H1 (cell line): ENCODE results near the gene GSTO2. TPM values are rescaled to one million over a fixed set of nuclear protein-coding genes. Genes with fewer than 3 reads are reported as not detected.

Experiments
- CTCF ChIA-PET: fragments of 300-600 bp; sonication (Branson Sonifier 250); formaldehyde crosslinking; loops from one replicate; lab custom pipeline; 2021; ENCODE audit not compliant: partially characterized antibody; lab: Charles Lee
- POLR2A ChIA-PET: fragments of 300-600 bp; sonication (Branson Sonifier 250); formaldehyde crosslinking; loops from one replicate; lab custom pipeline; 2021; ENCODE audit warnings: inconsistent platforms; ENCODE audit not compliant: partially characterized antibody; lab: Charles Lee
- DNase-seq, 2 experiments: peaks; one replicate each; pipeline versions ENCODE4 v3.0.0 to v3.0.0-alpha.2; 2010 to 2022; ENCODE audit warnings: low spot score in 2 of 2, low read depth in 1 of 2, mixed read lengths in 1 of 2
- FAIRE-seq: peaks from 2 replicates; lab custom pipeline; 2011; peaks lifted over from hg19 to GRCh38; lab: Jason Lieb, UNC
- H2AFZ ChIP-seq: 2 replicates; pipeline ENCODE4 v1.8.1; 2012; ENCODE audit warnings: low read length, inconsistent platforms
- H2AK5ac ChIP-seq: 2 replicates; pipeline ENCODE4 v1.6.1; 2013; ENCODE audit warnings: low read depth, low read length
- H2BK120ac ChIP-seq: replicated peaks from 2 replicates; pipeline ENCODE3; 2013; ENCODE audit warnings: low read depth, low read length, inconsistent platforms
- H2BK12ac ChIP-seq: 2 replicates; pipeline ENCODE4 v1.6.1; 2013; ENCODE audit warnings: low read depth, low read length
- H2BK15ac ChIP-seq: 2 replicates; pipeline ENCODE4 v1.6.1; 2013; ENCODE audit warnings: low read length
- H2BK20ac ChIP-seq: 2 replicates; pipeline ENCODE4 v1.6.1; 2013; ENCODE audit warnings: low read length
- H2BK5ac ChIP-seq: 2 replicates; pipeline ENCODE4 v1.6.1; 2013; ENCODE audit warnings: low read depth, low read length
- H3K14ac ChIP-seq: 2 replicates; pipeline ENCODE4 v1.6.1; 2013; ENCODE audit warnings: inconsistent platforms; ENCODE audit not compliant: insufficient read length
- H3K18ac ChIP-seq: 2 replicates; pipeline ENCODE4 v1.6.1; 2013; ENCODE audit warnings: low read length; ENCODE audit errors: extremely low read depth
- H3K23ac ChIP-seq: 2 replicates; pipeline ENCODE4 v1.6.1; 2013; ENCODE audit warnings: inconsistent platforms; ENCODE audit not compliant: insufficient read length
- H3K23me2 ChIP-seq: 2 replicates; pipeline ENCODE4 v1.6.1; 2013; ENCODE audit warnings: low read depth, low read length
- H3K27ac ChIP-seq: 2 replicates; pipeline ENCODE4 v1.6.1; 2011; ENCODE audit warnings: low read depth, low read length, inconsistent platforms
- H3K27me3 ChIP-seq, 4 experiments: replicated peaks in 1 of 4; 1 replicate in 1 of 4; 2 replicates in 3 of 4; pipeline versions ENCODE4 v1.6.1 to v1.8.1; 2011 to 2013; ENCODE audit warnings: low read length in 3 of 4, mild to moderate bottlenecking in 3 of 4, inconsistent platforms in 2 of 4, mixed read lengths in 2 of 4, moderate library complexity in 1 of 4; ENCODE audit not compliant: control insufficient read depth in 3 of 4, insufficient read depth in 3 of 4; ENCODE audit errors: extremely low read depth in 1 of 4
- H3K36me3 ChIP-seq, 4 experiments: 2 replicates each; pipeline versions ENCODE4 v1.6.1 to v1.8.1; 2011 to 2013; ENCODE audit warnings: mild to moderate bottlenecking in 4 of 4, low read length in 3 of 4, moderate library complexity in 2 of 4, control low read depth in 1 of 4, inconsistent platforms in 1 of 4; ENCODE audit not compliant: insufficient read depth in 4 of 4, control insufficient read depth in 2 of 4
- H3K4ac ChIP-seq: replicated peaks from 2 replicates; pipeline ENCODE3; 2013; ENCODE audit warnings: low read length, low read depth, mixed read lengths, inconsistent platforms; ENCODE audit not compliant: insufficient read length
- H3K4me1 ChIP-seq, 4 experiments: replicated peaks in 1 of 4; 1 replicate in 1 of 4; 2 replicates in 3 of 4; pipeline versions ENCODE4 v1.6.1 to v1.8.1; 2011 to 2013; ENCODE audit warnings: low read length in 3 of 4, inconsistent platforms in 2 of 4, mixed read lengths in 1 of 4; ENCODE audit not compliant: insufficient read depth in 4 of 4, control insufficient read depth in 3 of 4
- H3K4me2 ChIP-seq, 2 experiments: 2 replicates each; pipeline versions ENCODE4 v1.6.1 to v1.8.1; 2011 to 2013; ENCODE audit warnings: low read depth in 2 of 2, low read length in 2 of 2, control low read depth in 1 of 2, inconsistent platforms in 1 of 2, mild to moderate bottlenecking in 1 of 2; ENCODE audit not compliant: insufficient read depth in 1 of 2
- H3K4me3 ChIP-seq, 4 experiments: fragments of 200-600, 300-600 bp in 1 of 4; sonication (generic), shearing (Covaris generic), sonication (Bioruptor Twin) in 1 of 4; 2 replicates each; pipeline versions ENCODE4 v1.5.1 to v1.8.1; 2011 to 2016; ENCODE audit warnings: low read length in 4 of 4, low read depth in 3 of 4, control low read depth in 2 of 4, inconsistent platforms in 2 of 4, mild to moderate bottlenecking in 2 of 4, mixed read lengths in 1 of 4, moderate library complexity in 1 of 4; ENCODE audit not compliant: insufficient read depth in 2 of 4; ENCODE audit errors: extremely low read depth in 1 of 4
- H3K56ac ChIP-seq: replicated peaks from 2 replicates; pipeline ENCODE3; 2013; ENCODE audit warnings: low read depth, mild to moderate bottlenecking, mixed read lengths, low read length, inconsistent platforms; ENCODE audit not compliant: insufficient read length
- H3K79me1 ChIP-seq: 2 replicates; pipeline ENCODE4 v1.6.1; 2013; ENCODE audit warnings: low read depth, low read length, control low read depth
- H3K79me2 ChIP-seq, 2 experiments: 2 replicates each; pipeline versions ENCODE4 v1.6.1 to v1.8.1; 2012 to 2013; ENCODE audit warnings: low read length in 2 of 2, mild to moderate bottlenecking in 2 of 2, inconsistent platforms in 1 of 2; ENCODE audit not compliant: insufficient read depth in 2 of 2, control insufficient read depth in 1 of 2
- H3K9ac ChIP-seq, 4 experiments: replicated peaks in 1 of 4; 1 replicate in 1 of 4; 2 replicates in 3 of 4; pipeline versions ENCODE4 v1.6.1 to v1.8.1; 2011 to 2013; ENCODE audit warnings: low read depth in 3 of 4, low read length in 3 of 4, control low read depth in 2 of 4, mild to moderate bottlenecking in 2 of 4, moderate library complexity in 2 of 4, inconsistent platforms in 1 of 4; ENCODE audit errors: extremely low read depth in 1 of 4
- H3K9me3 ChIP-seq, 2 experiments: 2 replicates each; pipeline versions ENCODE4 v1.6.1 to v1.8.1; 2012 to 2013; ENCODE audit warnings: mild to moderate bottlenecking in 2 of 2, moderate library complexity in 2 of 2, control low read depth in 1 of 2, inconsistent platforms in 1 of 2, low read depth in 1 of 2, low read length in 1 of 2, mixed read lengths in 1 of 2; ENCODE audit not compliant: insufficient read depth in 2 of 2
- H4K20me1 ChIP-seq, 2 experiments: replicated peaks in 1 of 2; 2 replicates each; pipeline versions ENCODE3 to v1.8.1; 2011 to 2013; ENCODE audit warnings: inconsistent platforms in 2 of 2, low read length in 2 of 2, mild to moderate bottlenecking in 1 of 2; ENCODE audit not compliant: insufficient read depth in 2 of 2, control insufficient read depth in 1 of 2
- H4K5ac ChIP-seq: 2 replicates; pipeline ENCODE4 v1.6.1; 2013; ENCODE audit warnings: low read length, low read depth, mixed read lengths, inconsistent platforms; ENCODE audit not compliant: insufficient read length
- H4K8ac ChIP-seq: 2 replicates; pipeline ENCODE4 v1.8.0; 2013; ENCODE audit warnings: mild to moderate bottlenecking, moderate library complexity, low read length, inconsistent platforms; ENCODE audit not compliant: insufficient read depth; ENCODE audit errors: extremely low read depth
- H4K91ac ChIP-seq: replicated peaks from 2 replicates; pipeline ENCODE3; 2013; ENCODE audit warnings: low read length, mixed read lengths, inconsistent platforms; ENCODE audit not compliant: insufficient read length
- CBX5 ChIP-seq: fragments of 300-800, 300-1000 bp; sonication (generic); IDR thresholded peaks from 2 replicates; pipeline ENCODE4 v1.7.1; 2016; ENCODE audit warnings: antibody characterized with exemption, low read length, low read depth
- CEBPB ChIP-seq: IDR thresholded peaks from 2 replicates; pipeline ENCODE4 v1.6.1; 2012; ENCODE audit warnings: low read depth, low read length
- CHD1 ChIP-seq: IDR thresholded peaks from 2 replicates; pipeline ENCODE4 v1.6.1; 2012; ENCODE audit warnings: low read depth, low read length, improper control_type of control experiment
- CREB1 ChIP-seq: IDR thresholded peaks from 2 replicates; pipeline ENCODE4 v1.6.1; 2012; ENCODE audit warnings: inconsistent platforms
- CTBP2 ChIP-seq: IDR thresholded peaks from 2 replicates; pipeline ENCODE4 v1.7.0; 2011; ENCODE audit warnings: borderline replicate concordance, mild to moderate bottlenecking, moderate library complexity, mixed read lengths, low read length; ENCODE audit not compliant: insufficient read depth, insufficient read length
- GABPA ChIP-seq: IDR thresholded peaks from 2 replicates; pipeline ENCODE4 v1.6.1; 2011; ENCODE audit warnings: mild to moderate bottlenecking, low read length, moderate library complexity, borderline replicate concordance; ENCODE audit not compliant: insufficient read depth
- POU5F1 ChIP-seq: IDR thresholded peaks from 2 replicates; pipeline ENCODE4 v1.6.1; 2011; ENCODE audit warnings: low read depth, mild to moderate bottlenecking, low read length, moderate library complexity
- SIX5 ChIP-seq: IDR thresholded peaks from 2 replicates; pipeline ENCODE4 v1.6.1; 2011; ENCODE audit warnings: mild to moderate bottlenecking, low read depth, low read length
- TAF1 ChIP-seq: IDR thresholded peaks from 2 replicates; pipeline ENCODE4 v1.6.1; 2011; ENCODE audit warnings: mild to moderate bottlenecking, low read depth, low read length
- TAF7 ChIP-seq: optimal IDR thresholded peaks from 2 replicates; pipeline ENCODE3; 2011; ENCODE audit warnings: low read depth, mild to moderate bottlenecking, inconsistent platforms, low read length, moderate library complexity, borderline replicate concordance
- TBP ChIP-seq: IDR thresholded peaks from 2 replicates; pipeline ENCODE4 v1.6.1; 2011; ENCODE audit warnings: low read depth, low read length, improper control_type of control experiment
- TCF12 ChIP-seq: IDR thresholded peaks from 2 replicates; pipeline ENCODE4 v1.6.1; 2011; ENCODE audit warnings: low read depth, mild to moderate bottlenecking, low read length
- ZNF274 ChIP-seq: IDR thresholded peaks from 2 replicates; pipeline ENCODE4 v1.7.0; 2012; ENCODE audit warnings: low read length, borderline replicate concordance; ENCODE audit errors: extremely low read depth
- polyA plus RNA-seq, 7 experiments: library from polyadenylated mRNA; depleted of rRNA in 3 of 7; stranded (reverse) in 5 of 7; unstranded in 2 of 7; fragments of >200 nt in 5 of 7; fragments of 200-250 nt in 2 of 7; gene quantifications; 1 replicate in 5 of 7; 2 replicates in 1 of 7; 4 replicates in 1 of 7; pipeline versions ENCODE4 v1.2.1 to v1.2.3, GENCODE V29; 2011 to 2013; ENCODE audit warnings: missing spikeins in 2 of 7, mixed read lengths in 2 of 7
- total RNA-seq: library from RNA; stranded (reverse); fragmentation: NEBNext Ultra II Directional; extraction: Animal tissue kit (Norgen Biotek cat#: 25700); gene quantifications from 2 replicates; pipeline ENCODE4 v1.2.1, GENCODE V29; 2021

Gene GSTO2
- total and polyA plus RNA-seq, 2 of the 8 experiments (the other 6 are each of a cell fraction or from before 2014, with no cell fraction given) = 13.1 to 41.7 TPM

DNA sequence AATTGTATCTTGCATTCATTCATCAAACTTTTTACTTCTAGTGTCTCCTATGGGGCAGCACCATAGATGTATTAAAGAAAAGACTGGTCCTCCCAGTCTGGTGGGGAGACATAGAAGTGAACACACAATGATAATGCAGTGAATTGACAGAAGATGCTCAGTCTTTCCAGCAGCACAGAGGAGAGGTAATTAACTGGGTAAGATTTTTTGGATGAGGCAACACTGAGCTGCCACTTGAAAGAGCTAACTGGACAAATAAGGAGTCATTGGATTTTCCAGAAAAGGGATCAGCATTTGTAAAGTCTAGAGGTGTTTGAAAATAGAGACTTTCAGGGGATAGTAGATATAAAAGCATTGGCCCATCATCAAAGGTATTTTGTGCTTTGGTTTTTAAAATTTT lies 76.5 kb downstream of the GSTO2 start:
- H2BK5ac ChIP-seq = no peak overlapping the region
- TF ChIP-seq TAF7 = no peak
- TF ChIP-seq TAF1 = no peak
- no peak for TF ChIP-seq ZNF274
- TF ChIP-seq TCF12 = no peak
- TF ChIP-seq POU5F1 = no peak
- no peak for TF ChIP-seq TBP
- TF ChIP-seq CTBP2 = no peak
- TF ChIP-seq CHD1 = no peak
- TF ChIP-seq CREB1 = no peak
- no peak for TF ChIP-seq GABPA
- TF ChIP-seq CEBPB = no peak
- no peak for TF ChIP-seq CBX5
- TF ChIP-seq SIX5 = no peak
- FAIRE-seq = no peak
- DNase-seq = no peak
- H4K91ac ChIP-seq = no peak overlapping the region
- H3K4ac ChIP-seq = no peak overlapping the region
- no peak overlapping the region for H3K9ac ChIP-seq
- H4K8ac ChIP-seq = no peak overlapping the region
- no peak overlapping the region for H3K56ac ChIP-seq
- H2BK15ac ChIP-seq = no peak overlapping the region
- H2BK120ac ChIP-seq = no peak overlapping the region
- ChIA-PET POLR2A (interaction anchor here (1.7 kb wide), 1 partner anchor 56 kb away, joined by 4 read pairs; no protein-coding TSS in a partner anchor), CTCF (interaction anchor here (1.1 to 17.2 kb wide), 5 partner anchors 10 to 71 kb away, joined by 5 to 379 read pairs (median 155); no protein-coding TSS in a partner anchor)
- H2AFZ ChIP-seq = no peak overlapping the region
- no peaks in the 10 kb centered on the region for H3K36me3 ChIP-seq
- H3K4me2 ChIP-seq = no peak overlapping the region
- H3K4me3 ChIP-seq = no peak overlapping the region
- no peak overlapping the region for H4K5ac ChIP-seq
- H3K14ac ChIP-seq = no peak overlapping the region
- no peak overlapping the region for H2AK5ac ChIP-seq
- H3K79me1 ChIP-seq = no peaks in the 10 kb centered on the region
- no peak overlapping the region for H3K27ac ChIP-seq
- H4K20me1 ChIP-seq = no peaks in the 10 kb centered on the region
- no peaks in the 10 kb centered on the region for H3K9me3 ChIP-seq
- H3K79me2 ChIP-seq = no peaks in the 10 kb centered on the region
- H3K27me3 ChIP-seq = no peaks in the 10 kb centered on the region
- no peak overlapping the region for H2BK12ac ChIP-seq
- H3K4me1 ChIP-seq = peaks cover 0 to 9% (median 3%) of the 10 kb centered on the region in 4 experiments; a peak in 2 of 7 replicates
- no peak overlapping the region for H3K18ac ChIP-seq
- no peak overlapping the region for H2BK20ac ChIP-seq
- H3K23ac ChIP-seq = no peak overlapping the region
- H3K23me2 ChIP-seq = no peaks in the 10 kb centered on the region
